SK-N-SH treated with all-trans-retinoic acid at 6 μM for 48 hours (cell line): ENCODE results near the gene STT3B.
"Not testable (repeated sequence)": the region's sequence is repeated elsewhere in the genome, so short reads cannot be mapped to it uniquely, and the experiment has no call there.

ENCODE experiments used
- ATAC-seq: fragments of 200-7000 bp; cut with Tn5 transposase; 3 replicates; pipeline ENCODE4 v1.9.1; 2020; ENCODE audit warnings: mild to moderate bottlenecking, moderate library complexity
- ARNTL ChIP-seq: fragments of 450-650 bp; formaldehyde crosslinking; IDR thresholded peaks from 2 replicates; pipeline ENCODE4 v1.5.0; 2020; ENCODE audit warnings: low read depth, mild to moderate bottlenecking, moderate library complexity, borderline replicate concordance
- BACH2 ChIP-seq: fragments of 250-450 bp; sonication (Bioruptor Pico); IDR thresholded peaks from 2 replicates; pipeline ENCODE4 v1.9.0; 2021; ENCODE audit warnings: mild to moderate bottlenecking, borderline replicate concordance
- CSDC2 ChIP-seq: fragments of 250-450 bp; sonication (Bioruptor Pico); IDR thresholded peaks from 2 replicates; pipeline ENCODE4 v1.5.0; 2020; ENCODE audit warnings: mild to moderate bottlenecking, moderate library complexity
- GLIS3 ChIP-seq: fragments of 250-450 bp; sonication (Bioruptor Pico); IDR thresholded peaks from 2 replicates; pipeline ENCODE4 v1.5.0; 2020; ENCODE audit warnings: mild to moderate bottlenecking, moderate library complexity
- PPARA ChIP-seq: fragments of 250-450 bp; sonication (Bioruptor Pico); IDR thresholded peaks from 2 replicates; pipeline ENCODE4 v1.5.0; 2020; ENCODE audit warnings: mild to moderate bottlenecking, borderline replicate concordance
- RARB ChIP-seq: fragments of 250-450 bp; sonication (Bioruptor Pico); IDR thresholded peaks from 2 replicates; pipeline ENCODE4 v1.8.0; 2021; ENCODE audit warnings: mild to moderate bottlenecking, moderate library complexity
- SNAI2 ChIP-seq: fragments of 250-450 bp; sonication (Bioruptor Pico); IDR thresholded peaks from 2 replicates; pipeline ENCODE4 v1.5.0; 2020; ENCODE audit warnings: mild to moderate bottlenecking, moderate library complexity
- TCF4 ChIP-seq: fragments of 250-450 bp; sonication (Bioruptor Pico); IDR thresholded peaks from 2 replicates; pipeline ENCODE4 v1.8.0; 2021; ENCODE audit warnings: mild to moderate bottlenecking, moderate library complexity, borderline replicate concordance
- TOX ChIP-seq: fragments of 250-450 bp; sonication (Bioruptor Pico); IDR thresholded peaks from 2 replicates; pipeline ENCODE4 v1.8.0; 2021; ENCODE audit warnings: mild to moderate bottlenecking, moderate library complexity, borderline replicate concordance
- ZC3H10 ChIP-seq: fragments of 250-450 bp; sonication (Bioruptor Pico); IDR thresholded peaks from 2 replicates; pipeline ENCODE4 v1.5.1; 2021; ENCODE audit warnings: mild to moderate bottlenecking, moderate library complexity
- ZFP30 ChIP-seq: fragments of 450-650 bp; formaldehyde crosslinking; IDR thresholded peaks from 2 replicates; pipeline ENCODE4 v1.5.0; 2022; ENCODE audit warnings: mild to moderate bottlenecking, moderate library complexity
- ZNF70 ChIP-seq: fragments of 450-650 bp; formaldehyde crosslinking; IDR thresholded peaks from 2 replicates; pipeline ENCODE4 v1.5.0; 2020; ENCODE audit warnings: mild to moderate bottlenecking, moderate library complexity
- ZNF8 ChIP-seq: fragments of 450-650 bp; formaldehyde crosslinking; IDR thresholded peaks from 2 replicates; pipeline ENCODE4 v1.5.0; 2020; ENCODE audit warnings: mild to moderate bottlenecking, moderate library complexity
- TF ChIP-seq, protein P1 (sequence below): fragments of 250-450 bp; sonication (Bioruptor Pico); IDR thresholded peaks from 2 replicates; pipeline ENCODE4 v1.8.0; 2021; ENCODE audit warnings: low read depth, mild to moderate bottlenecking, moderate library complexity, borderline replicate concordance
- TF ChIP-seq, protein P2 (sequence below): fragments of 250-450 bp; sonication (Bioruptor Pico); IDR thresholded peaks from 2 replicates; pipeline ENCODE4 v1.5.0; 2020; ENCODE audit warnings: mild to moderate bottlenecking, moderate library complexity
- TF ChIP-seq, protein P3 (sequence below): fragments of 250-450 bp; sonication (Bioruptor Pico); IDR thresholded peaks from 2 replicates; pipeline ENCODE4 v1.5.1; 2021; ENCODE audit warnings: mild to moderate bottlenecking, moderate library complexity

Gene STT3B

DNA sequence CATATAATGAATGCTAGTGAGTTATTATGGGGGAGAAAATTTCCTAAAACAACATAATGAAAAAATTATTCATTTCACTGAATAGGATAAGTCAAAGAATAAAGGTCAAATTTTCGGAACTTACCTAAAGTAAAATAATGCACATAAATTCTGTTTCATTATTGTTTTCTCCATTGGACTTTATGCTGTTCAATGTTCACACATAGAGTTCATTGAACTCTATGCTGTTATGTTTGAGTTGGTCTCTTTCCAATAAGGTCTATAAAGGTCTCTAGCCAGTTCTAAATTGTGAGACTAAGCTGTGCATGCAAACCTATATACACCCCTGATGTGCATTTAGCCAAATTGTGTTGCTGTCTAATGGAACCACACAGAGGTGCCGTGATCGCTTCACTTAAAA is 28.5 kb upstream of the STT3B start (continued):
- TF ChIP-seq, protein P1, sequence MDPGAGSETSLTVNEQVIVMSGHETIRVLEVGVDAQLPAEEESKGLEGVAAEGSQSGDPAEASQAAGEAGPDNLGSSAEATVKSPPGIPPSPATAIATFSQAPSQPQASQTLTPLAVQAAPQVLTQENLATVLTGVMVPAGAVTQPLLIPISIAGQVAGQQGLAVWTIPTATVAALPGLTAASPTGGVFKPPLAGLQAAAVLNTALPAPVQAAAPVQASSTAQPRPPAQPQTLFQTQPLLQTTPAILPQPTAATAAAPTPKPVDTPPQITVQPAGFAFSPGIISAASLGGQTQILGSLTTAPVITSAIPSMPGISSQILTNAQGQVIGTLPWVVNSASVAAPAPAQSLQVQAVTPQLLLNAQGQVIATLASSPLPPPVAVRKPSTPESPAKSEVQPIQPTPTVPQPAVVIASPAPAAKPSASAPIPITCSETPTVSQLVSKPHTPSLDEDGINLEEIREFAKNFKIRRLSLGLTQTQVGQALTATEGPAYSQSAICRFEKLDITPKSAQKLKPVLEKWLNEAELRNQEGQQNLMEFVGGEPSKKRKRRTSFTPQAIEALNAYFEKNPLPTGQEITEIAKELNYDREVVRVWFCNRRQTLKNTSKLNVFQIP, result no peak
- TF ChIP-seq RARB (CRISPR knock-in tag), result no peak
- TF ChIP-seq GLIS3 (CRISPR knock-in tag), result no peak
- TF ChIP-seq, protein P2, sequence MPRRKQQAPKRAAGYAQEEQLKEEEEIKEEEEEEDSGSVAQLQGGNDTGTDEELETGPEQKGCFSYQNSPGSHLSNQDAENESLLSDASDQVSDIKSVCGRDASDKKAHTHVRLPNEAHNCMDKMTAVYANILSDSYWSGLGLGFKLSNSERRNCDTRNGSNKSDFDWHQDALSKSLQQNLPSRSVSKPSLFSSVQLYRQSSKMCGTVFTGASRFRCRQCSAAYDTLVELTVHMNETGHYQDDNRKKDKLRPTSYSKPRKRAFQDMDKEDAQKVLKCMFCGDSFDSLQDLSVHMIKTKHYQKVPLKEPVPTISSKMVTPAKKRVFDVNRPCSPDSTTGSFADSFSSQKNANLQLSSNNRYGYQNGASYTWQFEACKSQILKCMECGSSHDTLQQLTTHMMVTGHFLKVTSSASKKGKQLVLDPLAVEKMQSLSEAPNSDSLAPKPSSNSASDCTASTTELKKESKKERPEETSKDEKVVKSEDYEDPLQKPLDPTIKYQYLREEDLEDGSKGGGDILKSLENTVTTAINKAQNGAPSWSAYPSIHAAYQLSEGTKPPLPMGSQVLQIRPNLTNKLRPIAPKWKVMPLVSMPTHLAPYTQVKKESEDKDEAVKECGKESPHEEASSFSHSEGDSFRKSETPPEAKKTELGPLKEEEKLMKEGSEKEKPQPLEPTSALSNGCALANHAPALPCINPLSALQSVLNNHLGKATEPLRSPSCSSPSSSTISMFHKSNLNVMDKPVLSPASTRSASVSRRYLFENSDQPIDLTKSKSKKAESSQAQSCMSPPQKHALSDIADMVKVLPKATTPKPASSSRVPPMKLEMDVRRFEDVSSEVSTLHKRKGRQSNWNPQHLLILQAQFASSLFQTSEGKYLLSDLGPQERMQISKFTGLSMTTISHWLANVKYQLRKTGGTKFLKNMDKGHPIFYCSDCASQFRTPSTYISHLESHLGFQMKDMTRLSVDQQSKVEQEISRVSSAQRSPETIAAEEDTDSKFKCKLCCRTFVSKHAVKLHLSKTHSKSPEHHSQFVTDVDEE (CRISPR knock-in tag), result no peak

DNA sequence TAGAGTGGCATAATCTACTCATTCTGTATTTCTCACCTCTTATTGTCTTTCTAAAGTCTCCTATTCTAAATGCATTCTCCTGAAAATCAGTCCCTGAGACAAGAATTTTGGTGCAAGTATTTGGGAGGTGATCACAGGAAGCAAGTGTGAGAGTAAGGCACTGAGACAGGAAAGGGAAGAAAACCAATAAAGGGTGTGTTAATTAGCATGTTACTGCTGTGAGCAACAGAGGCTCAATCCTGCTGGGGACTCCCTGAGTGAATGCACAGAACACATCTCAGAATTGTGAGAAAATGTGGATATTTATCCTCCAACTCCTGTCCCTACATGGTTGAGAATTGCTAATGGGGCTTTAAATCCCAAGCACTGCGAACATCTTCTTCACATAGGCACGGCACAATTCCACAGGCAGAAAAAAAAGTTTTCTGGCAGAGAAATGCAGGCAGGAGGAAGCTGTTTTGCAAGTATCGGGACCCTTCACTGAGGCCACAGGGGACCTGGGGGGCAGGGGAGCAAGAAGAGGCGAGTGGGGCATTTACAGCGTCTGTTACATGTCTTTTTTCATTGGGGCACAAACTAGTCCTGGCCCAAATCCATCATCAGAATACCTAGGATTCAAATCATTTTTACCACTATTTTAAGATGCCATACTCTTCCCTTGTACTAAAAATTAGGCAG is 27.2 kb upstream of the STT3B start:
- ATAC-seq, result no peak
- TF ChIP-seq PPARA (CRISPR knock-in tag) (no peak), ZFP30 (CRISPR knock-in tag) (no peak), TOX (CRISPR knock-in tag) (no peak), ZNF70 (CRISPR knock-in tag) (no peak), ARNTL (CRISPR knock-in tag) (no peak), TCF4 (no peak)
- TF ChIP-seq, protein P3, sequence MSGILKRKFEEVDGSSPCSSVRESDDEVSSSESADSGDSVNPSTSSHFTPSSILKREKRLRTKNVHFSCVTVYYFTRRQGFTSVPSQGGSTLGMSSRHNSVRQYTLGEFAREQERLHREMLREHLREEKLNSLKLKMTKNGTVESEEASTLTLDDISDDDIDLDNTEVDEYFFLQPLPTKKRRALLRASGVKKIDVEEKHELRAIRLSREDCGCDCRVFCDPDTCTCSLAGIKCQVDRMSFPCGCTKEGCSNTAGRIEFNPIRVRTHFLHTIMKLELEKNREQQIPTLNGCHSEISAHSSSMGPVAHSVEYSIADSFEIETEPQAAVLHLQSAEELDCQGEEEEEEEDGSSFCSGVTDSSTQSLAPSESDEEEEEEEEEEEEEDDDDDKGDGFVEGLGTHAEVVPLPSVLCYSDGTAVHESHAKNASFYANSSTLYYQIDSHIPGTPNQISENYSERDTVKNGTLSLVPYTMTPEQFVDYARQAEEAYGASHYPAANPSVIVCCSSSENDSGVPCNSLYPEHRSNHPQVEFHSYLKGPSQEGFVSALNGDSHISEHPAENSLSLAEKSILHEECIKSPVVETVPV (CRISPR knock-in tag), result no peak
- TF ChIP-seq, protein P2 (CRISPR knock-in tag), result no peak

DNA sequence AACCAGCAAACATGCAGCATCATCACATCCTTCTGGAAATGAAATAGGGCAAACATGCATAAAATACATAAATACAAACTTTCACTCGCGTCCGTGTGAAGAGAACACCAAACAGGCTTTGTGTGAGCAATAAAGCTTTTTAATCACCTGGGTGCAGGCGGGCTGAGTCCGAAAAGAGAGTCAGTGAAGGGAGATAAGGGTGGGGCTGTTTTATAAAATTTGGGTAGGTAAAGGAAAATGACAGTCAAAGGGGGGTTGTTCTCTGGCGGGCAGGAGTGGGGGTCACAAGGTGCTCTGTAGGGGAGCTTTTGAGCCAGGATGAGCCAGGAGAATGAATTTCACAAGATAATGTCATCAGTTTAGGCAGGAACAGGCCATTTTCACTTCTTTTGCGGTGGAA is 26.2 kb upstream of the STT3B start:
- not testable (repeated sequence) for ATAC-seq

DNA sequence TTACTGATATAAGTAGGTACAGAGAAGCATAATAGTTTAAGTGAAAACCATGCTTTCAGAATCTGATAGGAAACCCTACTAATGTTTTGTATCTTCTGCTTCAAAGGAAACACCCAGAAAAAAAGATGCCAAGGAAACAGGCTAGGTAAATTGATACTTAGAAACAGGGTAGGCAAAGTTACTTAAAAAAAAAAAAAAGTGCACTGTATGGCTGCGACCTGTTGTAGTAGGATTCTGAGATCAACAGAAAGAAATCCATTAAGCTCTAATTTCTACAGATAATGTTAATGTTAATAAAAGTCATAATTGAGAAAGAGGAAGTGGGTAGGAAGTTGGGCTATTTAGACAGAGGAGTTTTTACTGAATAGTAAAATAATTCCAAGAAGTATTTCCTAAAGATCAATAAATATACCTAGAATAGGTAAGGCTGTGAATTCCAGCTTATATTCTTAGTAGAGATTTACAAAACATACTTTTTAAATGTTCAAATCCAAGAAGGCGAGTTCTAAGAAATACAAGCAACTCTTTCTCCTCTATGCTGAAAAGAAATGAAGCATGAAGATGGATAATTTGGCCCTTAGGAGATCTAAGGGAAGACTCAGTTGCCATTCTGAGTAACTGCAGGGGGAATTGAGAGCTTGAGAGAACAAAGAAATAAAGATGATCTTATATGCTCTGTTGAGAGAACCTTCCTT is 24.1 kb upstream of the STT3B start:
- TF ChIP-seq CSDC2 (CRISPR knock-in tag) (no peak), ZNF70 (CRISPR knock-in tag) (no peak), ZC3H10 (CRISPR knock-in tag) (no peak), SNAI2 (CRISPR knock-in tag) (no peak), BACH2 (CRISPR knock-in tag) (no peak), RARB (CRISPR knock-in tag) (no peak), PPARA (CRISPR knock-in tag) (no peak), ZNF8 (CRISPR knock-in tag) (no peak), TCF4 (no peak)
- TF ChIP-seq, protein P2 (CRISPR knock-in tag), result no peak
- TF ChIP-seq, protein P3 (CRISPR knock-in tag), result no peak
- ATAC-seq, result no peak
